Stomach (tissue), 9 donors: ENCODE data around the gene PCDH9. TPM values are rescaled to one million over a fixed set of nuclear protein-coding genes. Genes with fewer than 3 reads are reported as not detected.

Experiments
- DNase-seq, 2 donors: peaks; one replicate each; pipeline versions ENCODE4 v3.0.0 to v3.0.0-alpha.2; 2013 to 2019
- H3K27ac ChIP-seq, 5 donors: fragments of 200-600 bp in 4 of 5; sonication (generic) in 4 of 5; one replicate each; pipeline ENCODE4 v1.5.1; 2013 to 2019; ENCODE audit warnings: mild to moderate bottlenecking in 1 of 5, moderate library complexity in 1 of 5
- H3K27me3 ChIP-seq, 3 donors: fragments of 200-600 bp; sonication (generic); one replicate each; pipeline ENCODE4 v1.5.1; 2017 to 2019; ENCODE audit warnings: mixed run types in 1 of 3
- H3K36me3 ChIP-seq, 4 donors: fragments of 200-600 bp; sonication (generic); 1 replicate in 3 of 4; 2 replicates in 1 of 4; pipeline ENCODE4 v1.5.1; 2016 to 2019
- H3K4me1 ChIP-seq, 4 donors: fragments of 200-600 bp; sonication (generic); one replicate each; pipeline ENCODE4 v1.5.1; 2016 to 2019
- H3K4me3 ChIP-seq, 4 donors: fragments of 200-600 bp; sonication (generic) in 3 of 4; one replicate each; pipeline ENCODE4 v1.5.1; 2016 to 2019; ENCODE audit warnings: mild to moderate bottlenecking in 1 of 4
- H3K9me3 ChIP-seq, 4 donors: fragments of 200-600 bp; sonication (generic); one replicate each; pipeline ENCODE4 v1.5.1; 2016 to 2019
- CTCF ChIP-seq, 7 experiments: fragments of 450-650 bp in 4 of 7; fragments of 200-600 bp in 3 of 7; sonication (generic) in 3 of 7; IDR thresholded peaks; one replicate each; pipeline ENCODE4 v1.5.1; 2016 to 2019; ENCODE audit warnings: antibody characterized with exemption in 7 of 7, control low read depth in 2 of 7, mild to moderate bottlenecking in 1 of 7
- EP300 ChIP-seq: sonication (generic); formaldehyde crosslinking; IDR thresholded peaks from one replicate; pipeline ENCODE4 v1.6.1; 2017; ENCODE audit warnings: antibody characterized with exemption
- POLR2A ChIP-seq, 4 donors: fragments of 450-650 bp; IDR thresholded peaks; one replicate each; pipeline ENCODE4 v1.6.1; 2016; ENCODE audit warnings: antibody characterized with exemption in 4 of 4, control low read depth in 2 of 4, mild to moderate bottlenecking in 1 of 4, moderate library complexity in 1 of 4
- POLR2AphosphoS5 ChIP-seq, 3 donors: sonication (generic); formaldehyde crosslinking; IDR thresholded peaks; one replicate each; pipeline ENCODE4 v1.6.1; 2016; ENCODE audit warnings: antibody characterized with exemption in 3 of 3
- WGBS, 5 donors: extraction: QIAGEN DNeasy Blood & Tissue Kit in 3 of 5; methylation state at CpG; one replicate each; pipeline versions ENCODE4 v1.1.5 to v1.1.7; 2013 to 2018; 5-methylcytosine and 5-hydroxymethylcytosine counted together
- intact Hi-C: fragments of 100-400 bp; cut with DNase I; formaldehyde crosslinking; loops from one replicate; pipeline ENCODE4 v1.15.1; 2023; ENCODE audit warnings: low total_unique reads
- polyA plus RNA-seq, 3 donors: library from polyadenylated mRNA; stranded (reverse); fragments of 200-250 nt; gene quantifications; one replicate each; pipeline ENCODE4 v1.2.3, GENCODE V29; 2013
- total RNA-seq, 5 donors: library from RNA; depleted of rRNA; stranded (reverse); fragments of >200 nt; gene quantifications; one replicate each; pipeline versions ENCODE4 v1.1.0 to v1.2.3, GENCODE V29; 2014 to 2016
- donor health status: healthy with polysubstance abuse.
- donor health status: Bipolar disorder and iron deficiency.
- donor health status: healthy.

PCDH9 gene
- total and polyA plus RNA-seq, 8 donors, result 0.40 to 36.2 (median 3.7) TPM

DNA sequence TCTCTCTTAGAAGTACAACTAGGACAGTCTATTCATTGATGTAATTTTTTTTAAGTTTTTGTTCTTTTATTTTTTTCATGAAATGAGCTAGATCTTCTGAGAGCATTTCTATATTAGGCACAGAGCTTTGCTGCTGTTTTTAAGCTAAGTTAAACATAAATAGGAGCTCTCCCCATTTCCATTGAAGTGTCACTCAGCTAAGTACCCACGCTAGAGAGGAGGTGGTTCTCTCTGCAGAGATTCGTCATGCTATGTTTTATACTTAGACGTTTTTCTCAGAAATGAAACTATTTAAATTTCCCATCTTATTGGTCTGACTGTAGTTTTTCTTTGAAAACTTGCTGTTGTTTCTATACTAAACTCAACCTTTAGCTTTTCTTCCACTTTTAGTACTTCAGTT is 271.5 kb downstream of the PCDH9 start:
- no peaks in the 10 kb centered on the region for H3K4me1 ChIP-seq
- no peak overlapping the region for H3K4me3 ChIP-seq
- intact Hi-C loops, result no loop called here
- no peak for DNase-seq
- H3K27ac ChIP-seq, result no peak overlapping the region
- H3K27me3 ChIP-seq, result no peaks in the 10 kb centered on the region
- WGBS, 5 donors, result 53 to 71% (median 59%) methylated on average over 3 of the region's 3 CpGs
- TF ChIP-seq POLR2A (IDR thresholded peaks at IDR 0.05) (no peak), POLR2AphosphoS5 (IDR thresholded peaks at IDR 0.05) (no peak)
- H3K36me3 ChIP-seq, result no peaks in the 10 kb centered on the region
- no peaks in the 10 kb centered on the region for H3K9me3 ChIP-seq

- no peak overlapping the region for H3K27ac ChIP-seq
- no peak for TF ChIP-seq EP300
- no peak for TF ChIP-seq POLR2A (IDR thresholded peaks at IDR 0.05)
- no peak for TF ChIP-seq POLR2AphosphoS5 (IDR thresholded peaks at IDR 0.05)
- TF ChIP-seq CTCF (IDR thresholded peaks at IDR 0.05), result no peak
- intact Hi-C loops, result no loop called here
- H3K36me3 ChIP-seq, result no peaks in the 10 kb centered on the region
- no peaks in the 10 kb centered on the region for H3K9me3 ChIP-seq
- H3K27me3 ChIP-seq, result no peaks in the 10 kb centered on the region
- no peaks in the 10 kb centered on the region for H3K4me1 ChIP-seq
- WGBS, 5 donors, result 87 to 92% (median 91%) methylated on average over 4 of the region's 4 CpGs
- no peak for DNase-seq
- no peak overlapping the region for H3K4me3 ChIP-seq
Observed at GRCh38 chr13:66952507-66952906, 277.6 kb downstream of the PCDH9 start.

DNA sequence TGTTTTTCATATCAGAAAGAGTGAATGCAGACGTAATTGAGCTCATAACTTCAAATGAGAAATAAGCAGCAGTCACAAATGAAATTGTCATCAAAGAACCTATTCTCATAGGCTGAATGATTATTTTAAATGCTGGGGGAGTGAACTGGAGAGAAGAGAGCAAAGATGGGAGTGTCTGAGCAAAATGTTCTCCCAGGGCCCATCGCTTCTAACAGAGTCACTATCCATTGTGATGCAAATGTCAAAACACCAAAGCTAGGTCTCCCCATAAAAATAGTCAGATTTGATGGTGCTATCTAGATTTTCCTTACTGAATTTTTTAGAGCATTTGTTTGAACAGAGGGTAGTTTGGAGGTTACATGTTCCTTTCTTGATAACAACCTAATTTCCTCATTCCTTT is 278.7 kb downstream of the PCDH9 start:
- Histone ChIP-seq H3K27ac (no peak overlapping the region), H3K9me3 (no peaks in the 10 kb centered on the region), H3K27me3 (no peaks in the 10 kb centered on the region), H3K4me1 (no peaks in the 10 kb centered on the region), H3K4me3 (no peak overlapping the region), H3K36me3 (no peaks in the 10 kb centered on the region)
- no peak for DNase-seq
- 86 to 93% (median 88%) methylated on average over 2 of the region's 2 CpGs for WGBS, 5 donors
- intact Hi-C loops, result no loop called here
- TF ChIP-seq EP300 (no peak), POLR2AphosphoS5 (IDR thresholded peaks at IDR 0.05) (no peak), CTCF (IDR thresholded peaks at IDR 0.05) (no peak), POLR2A (IDR thresholded peaks at IDR 0.05) (no peak)

GRCh38 chr13:66950666-66951065 is 279.5 kb downstream of the PCDH9 start:
- Histone ChIP-seq H3K36me3 (no peaks in the 10 kb centered on the region), H3K27ac (no peak overlapping the region), H3K9me3 (no peaks in the 10 kb centered on the region), H3K4me3 (no peak overlapping the region), H3K4me1 (no peaks in the 10 kb centered on the region), H3K27me3 (no peaks in the 10 kb centered on the region)
- no peak for TF ChIP-seq POLR2A (IDR thresholded peaks at IDR 0.05)
- TF ChIP-seq EP300, result no peak
- TF ChIP-seq POLR2AphosphoS5 (IDR thresholded peaks at IDR 0.05), result no peak
- no peak for TF ChIP-seq CTCF (IDR thresholded peaks at IDR 0.05)
- no peak for DNase-seq
- intact Hi-C loops, result no loop called here

- TF ChIP-seq POLR2AphosphoS5 (IDR thresholded peaks at IDR 0.05) (no peak), EP300 (no peak), POLR2A (IDR thresholded peaks at IDR 0.05) (no peak), CTCF (IDR thresholded peaks at IDR 0.05) (no peak)
- no peaks in the 10 kb centered on the region for H3K4me1 ChIP-seq
- H3K36me3 ChIP-seq, result no peaks in the 10 kb centered on the region
- intact Hi-C loops, result no loop called here
- no peak for DNase-seq
- H3K9me3 ChIP-seq, result no peaks in the 10 kb centered on the region
- no peak overlapping the region for H3K4me3 ChIP-seq
- WGBS, 5 donors, result 44 to 65% (median 54%) methylated on average over 6 of the region's 6 CpGs
- no peaks in the 10 kb centered on the region for H3K27me3 ChIP-seq
- no peak overlapping the region for H3K27ac ChIP-seq
Observed at GRCh38 chr13:66948910-66949309, 281.2 kb downstream of the PCDH9 start.
